Keratinocyte (primary cell): ENCODE data around the gene PRSS50. TPM values are rescaled to one million over a fixed set of nuclear protein-coding genes. Genes with fewer than 3 reads are reported as not detected.

Experiments
- DNase-seq: peaks from one replicate; pipeline ENCODE4 v3.0.0-alpha.2; 2011; ENCODE audit warnings: low read depth, missing footprints, low spot score
- FAIRE-seq: peaks from 2 replicates; lab custom pipeline; 2011; peaks lifted over from hg19 to GRCh38; lab: Jason Lieb, UNC
- H2AFZ ChIP-seq: 2 replicates; pipeline ENCODE4 v1.6.0; 2012; ENCODE audit warnings: low read length, control low read depth, inconsistent platforms; ENCODE audit not compliant: control insufficient read depth
- H3K27ac ChIP-seq: 2 replicates; pipeline ENCODE4 v1.5.1; 2011; ENCODE audit warnings: low read length; ENCODE audit not compliant: control insufficient read depth, insufficient read depth
- H3K27me3 ChIP-seq: 3 replicates; pipeline ENCODE4 v1.6.0; 2011; ENCODE audit warnings: low read length; ENCODE audit not compliant: control insufficient read depth, insufficient read depth; ENCODE audit errors: extremely low read depth
- H3K36me3 ChIP-seq, 2 experiments: 2 replicates in 1 of 2; 3 replicates in 1 of 2; pipeline ENCODE4 v1.5.1; 2011; ENCODE audit warnings: low read length in 2 of 2, mild to moderate bottlenecking in 1 of 2; ENCODE audit not compliant: control insufficient read depth in 2 of 2, insufficient read depth in 2 of 2; ENCODE audit errors: extremely low read depth in 1 of 2
- H3K4me1 ChIP-seq: 3 replicates; pipeline ENCODE4 v1.5.1; 2011; ENCODE audit warnings: low read length; ENCODE audit not compliant: control insufficient read depth, insufficient read depth; ENCODE audit errors: extremely low read depth
- H3K4me2 ChIP-seq: 3 replicates; pipeline ENCODE4 v1.6.0; 2011; ENCODE audit warnings: low read depth, low read length; ENCODE audit not compliant: control insufficient read depth, insufficient read depth; ENCODE audit errors: extremely low read depth
- H3K4me3 ChIP-seq, 3 experiments: fragments of 200-600 bp in 1 of 3; sonication (generic) in 1 of 3; 2 replicates in 2 of 3; 3 replicates in 1 of 3; pipeline ENCODE4 v1.5.1; 2011 to 2016; ENCODE audit warnings: low read length in 3 of 3, mild to moderate bottlenecking in 3 of 3, control low read depth in 2 of 3, inconsistent platforms in 1 of 3, low read depth in 1 of 3, mixed read lengths in 1 of 3, mixed run types in 1 of 3, moderate library complexity in 1 of 3; ENCODE audit not compliant: control insufficient read depth in 2 of 3, insufficient read depth in 2 of 3; ENCODE audit errors: extremely low read depth in 1 of 3
- H3K79me2 ChIP-seq: 2 replicates; pipeline ENCODE4 v1.6.0; 2012; ENCODE audit warnings: low read length; ENCODE audit not compliant: control insufficient read depth, insufficient read depth
- H3K9ac ChIP-seq: 3 replicates; pipeline ENCODE4 v1.6.0; 2011; ENCODE audit warnings: low read length; ENCODE audit not compliant: control insufficient read depth, insufficient read depth; ENCODE audit errors: extremely low read depth
- H3K9me1 ChIP-seq: 3 replicates; pipeline ENCODE4 v1.6.0; 2011; ENCODE audit warnings: low read length; ENCODE audit not compliant: control insufficient read depth, insufficient read depth; ENCODE audit errors: extremely low read depth
- H3K9me3 ChIP-seq: 2 replicates; pipeline ENCODE4 v1.5.1; 2012; ENCODE audit warnings: low read depth, low read length; ENCODE audit not compliant: control insufficient read depth
- H4K20me1 ChIP-seq: 3 replicates; pipeline ENCODE4 v1.6.0; 2011; ENCODE audit warnings: low read length; ENCODE audit not compliant: control insufficient read depth, insufficient read depth; ENCODE audit errors: extremely low read depth
- EZH2 ChIP-seq: IDR thresholded peaks from one replicate; pipeline ENCODE4 v1.6.1; 2012; ENCODE audit warnings: inconsistent platforms, mild to moderate bottlenecking, low read length, moderate library complexity
- dilution Hi-C: fragments of 300-500 bp; cut with MboI; formaldehyde crosslinking; loops from one replicate; pipeline ENCODE4 v1.7.0; 2020; ENCODE audit warnings: low sequenced_read_pairs; ENCODE audit not compliant: extremely low pct_ligation_motif_present
- polyA plus RNA-seq, 5 experiments: library from polyadenylated mRNA; depleted of rRNA in 3 of 5; stranded (reverse) in 3 of 5; stranded (forward) in 1 of 5; unstranded in 1 of 5; fragments of >200 nt; gene quantifications; 1 replicate in 1 of 5; 2 replicates in 3 of 5; 3 replicates in 1 of 5; pipeline versions ENCODE4 v1.2.1 to v1.2.3, GENCODE V29; 2011 to 2012; ENCODE audit warnings: missing spikeins in 2 of 5, low read depth in 1 of 5, low replicate concordance in 1 of 5
- TF ChIP-seq, protein P1 (sequence below), 3 experiments: IDR thresholded peaks in 1 of 3; conservative IDR thresholded peaks in 1 of 3; optimal IDR thresholded peaks in 1 of 3; 2 replicates in 2 of 3; 3 replicates in 1 of 3; pipeline versions ENCODE3 to v1.5.1; 2011; ENCODE audit warnings: low read length in 3 of 3, mild to moderate bottlenecking in 3 of 3, moderate library complexity in 2 of 3, control low read depth in 1 of 3, inconsistent platforms in 1 of 3; ENCODE audit not compliant: insufficient read depth in 2 of 3; ENCODE audit errors: extremely low read depth in 1 of 3

PRSS50 gene
- polyA plus RNA-seq, 1 donor (not counting 4 experiments of a cell fraction or from before 2014, with no cell fraction given) = not detected

DNA sequence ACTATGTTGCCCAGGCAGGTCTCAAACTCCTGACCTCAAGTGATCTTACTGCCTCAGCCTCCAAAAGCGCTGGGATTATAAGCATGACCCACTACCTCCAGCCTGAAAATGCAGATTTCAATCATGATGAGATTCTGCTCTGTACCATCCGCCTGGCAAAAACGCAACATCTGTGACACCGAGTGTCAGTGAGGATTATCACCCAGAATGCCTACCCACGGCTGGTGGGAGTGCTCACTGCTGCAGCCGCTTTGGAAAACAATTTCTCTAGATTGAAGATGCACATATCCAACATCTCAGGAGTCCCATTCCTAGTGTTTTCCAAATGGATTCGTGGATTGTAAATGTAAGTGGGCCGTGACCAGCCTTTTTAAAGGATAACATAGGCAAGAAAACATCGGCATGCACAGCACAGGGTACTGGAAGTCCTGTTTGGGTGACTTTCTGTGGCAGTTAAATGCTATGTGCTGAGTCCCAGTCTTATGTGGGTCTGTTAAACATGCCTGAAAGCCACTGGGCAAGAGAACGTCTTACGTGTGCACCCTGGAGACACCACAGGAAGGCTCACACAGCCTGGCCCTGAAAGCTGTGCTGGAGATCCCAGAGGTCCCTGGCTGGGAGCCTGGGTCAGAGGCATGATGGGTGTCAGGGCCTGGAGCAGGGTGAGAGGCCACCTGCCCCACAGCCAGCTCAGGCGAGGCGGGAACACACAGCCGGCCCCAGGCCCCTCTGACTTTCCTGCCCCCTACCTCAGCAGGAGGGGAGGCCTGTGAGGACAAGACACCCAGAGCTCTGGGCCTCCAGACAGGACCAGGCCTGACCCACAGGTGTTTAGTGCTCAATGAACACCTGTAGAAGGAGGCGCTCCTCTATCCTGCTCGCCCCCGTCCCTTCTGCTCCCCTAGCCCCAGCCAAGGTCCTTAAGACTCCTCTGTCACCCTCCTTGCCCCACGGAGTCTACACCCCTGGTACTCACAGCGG, 918 bp downstream of the PRSS50 start:
- H2AFZ ChIP-seq = no peak overlapping the region
- H3K79me2 ChIP-seq = no peaks in the 10 kb centered on the region
- no peaks in the 10 kb centered on the region for H4K20me1 ChIP-seq
- peaks cover 10% of the 10 kb centered on the region for H3K4me1 ChIP-seq
- no peak for TF ChIP-seq EZH2
- TF ChIP-seq, protein P1, sequence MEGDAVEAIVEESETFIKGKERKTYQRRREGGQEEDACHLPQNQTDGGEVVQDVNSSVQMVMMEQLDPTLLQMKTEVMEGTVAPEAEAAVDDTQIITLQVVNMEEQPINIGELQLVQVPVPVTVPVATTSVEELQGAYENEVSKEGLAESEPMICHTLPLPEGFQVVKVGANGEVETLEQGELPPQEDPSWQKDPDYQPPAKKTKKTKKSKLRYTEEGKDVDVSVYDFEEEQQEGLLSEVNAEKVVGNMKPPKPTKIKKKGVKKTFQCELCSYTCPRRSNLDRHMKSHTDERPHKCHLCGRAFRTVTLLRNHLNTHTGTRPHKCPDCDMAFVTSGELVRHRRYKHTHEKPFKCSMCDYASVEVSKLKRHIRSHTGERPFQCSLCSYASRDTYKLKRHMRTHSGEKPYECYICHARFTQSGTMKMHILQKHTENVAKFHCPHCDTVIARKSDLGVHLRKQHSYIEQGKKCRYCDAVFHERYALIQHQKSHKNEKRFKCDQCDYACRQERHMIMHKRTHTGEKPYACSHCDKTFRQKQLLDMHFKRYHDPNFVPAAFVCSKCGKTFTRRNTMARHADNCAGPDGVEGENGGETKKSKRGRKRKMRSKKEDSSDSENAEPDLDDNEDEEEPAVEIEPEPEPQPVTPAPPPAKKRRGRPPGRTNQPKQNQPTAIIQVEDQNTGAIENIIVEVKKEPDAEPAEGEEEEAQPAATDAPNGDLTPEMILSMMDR (optimal IDR thresholded peaks at IDR 0.05 in 1 of 3, IDR thresholded peaks at IDR 0.05 in 1 of 3, conservative IDR thresholded peaks at IDR 0.05 in 1 of 3; ENCODE audit: extremely low read depth in 1 of 3, insufficient read depth in 2 of 3, low read length in 3 of 3) = no peak
- FAIRE-seq = no peak
- H3K27ac ChIP-seq = no peak overlapping the region
- no peaks in the 10 kb centered on the region for H3K9me1 ChIP-seq
- H3K9me3 ChIP-seq = no peaks in the 10 kb centered on the region
- no peaks in the 10 kb centered on the region for H3K36me3 ChIP-seq
- H3K9ac ChIP-seq = no peak overlapping the region
- no peak for DNase-seq
- dilution Hi-C loops = no loop called here
- peaks cover 12% of the 10 kb centered on the region for H3K27me3 ChIP-seq
- no peak overlapping the region for H3K4me2 ChIP-seq
- H3K4me3 ChIP-seq = no peak overlapping the region

DNA sequence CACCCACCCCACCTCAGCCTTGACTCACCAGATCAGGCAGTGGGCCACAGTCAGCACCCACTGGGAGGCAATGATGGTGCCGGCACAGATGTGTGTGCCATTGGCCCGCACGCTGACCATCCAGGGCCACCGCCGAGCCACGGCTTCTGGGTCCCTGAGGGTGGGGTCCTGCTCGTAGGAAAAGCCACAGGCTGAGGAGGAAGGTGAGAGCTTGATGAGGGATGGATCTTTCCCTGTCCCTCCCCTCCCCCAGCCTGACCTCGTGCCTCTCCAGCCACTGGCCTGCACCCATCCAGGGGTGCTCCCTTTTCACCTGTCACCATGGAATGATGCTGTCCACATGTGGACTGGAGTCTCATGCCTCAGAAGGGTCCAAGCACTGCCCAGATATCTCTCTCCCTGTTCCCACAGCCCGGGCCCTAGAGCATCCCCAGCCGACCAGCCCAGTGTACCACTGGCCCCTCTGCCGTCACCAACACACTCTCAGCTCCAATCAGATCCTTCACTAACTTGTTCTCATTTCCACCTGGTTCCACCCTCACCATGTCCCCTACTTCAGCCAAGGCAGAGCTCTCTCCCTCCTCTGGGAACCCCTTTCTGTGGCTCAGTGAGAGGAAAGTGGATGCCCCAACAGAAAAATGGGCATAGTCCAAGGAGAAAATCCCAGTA, 2.0 kb downstream of the PRSS50 start:
- H3K36me3 ChIP-seq = no peaks in the 10 kb centered on the region
- dilution Hi-C loops = no loop called here
- peaks cover 12% of the 10 kb centered on the region for H3K27me3 ChIP-seq
- H4K20me1 ChIP-seq = no peaks in the 10 kb centered on the region
- no peak overlapping the region for H2AFZ ChIP-seq
- H3K9me1 ChIP-seq = no peaks in the 10 kb centered on the region
- H3K9me3 ChIP-seq = no peaks in the 10 kb centered on the region
- no peaks in the 10 kb centered on the region for H3K79me2 ChIP-seq
- no peak overlapping the region for H3K9ac ChIP-seq
- H3K4me3 ChIP-seq = no peak overlapping the region
- no peak for TF ChIP-seq EZH2
- TF ChIP-seq, protein P1 (optimal IDR thresholded peaks at IDR 0.05 in 1 of 3, IDR thresholded peaks at IDR 0.05 in 1 of 3, conservative IDR thresholded peaks at IDR 0.05 in 1 of 3; ENCODE audit: extremely low read depth in 1 of 3, insufficient read depth in 2 of 3, low read length in 3 of 3) = no peak
- H3K4me2 ChIP-seq = no peak overlapping the region
- FAIRE-seq (no peak), DNase-seq (no peak)
- H3K4me1 ChIP-seq = peaks cover 10% of the 10 kb centered on the region
- H3K27ac ChIP-seq = no peak overlapping the region
